ENCODE results near the gene MBNL1.
"Not testable (repeated sequence)": the region's sequence is repeated elsewhere in the genome, so short reads cannot be mapped to it uniquely, and the experiment has no call there.

Gene MBNL1

DNA sequence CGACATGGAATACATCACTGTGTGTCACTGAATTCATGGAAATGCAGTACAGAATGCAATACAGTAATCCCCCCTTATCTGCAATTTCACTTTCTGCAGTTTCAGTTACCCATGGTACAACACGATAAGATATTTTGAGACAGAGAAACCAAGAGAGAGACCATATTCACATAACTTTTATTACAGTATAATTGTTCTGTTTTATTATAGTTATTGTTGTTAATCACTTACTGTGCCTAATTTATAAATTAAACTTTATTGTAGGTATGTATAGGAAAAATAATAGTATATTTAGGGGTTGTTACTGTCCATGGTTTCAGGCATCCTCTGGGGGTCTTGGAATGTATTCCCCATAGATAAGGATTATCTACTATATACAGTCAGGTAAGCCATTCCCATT lies 61.8 kb downstream of the MBNL1 start:
- no peak overlapping the region for H3K4me3 ChIP-seq
- H3K27ac ChIP-seq = peak overlapping the region in 13 of 21 experiments; percentile 1 to 75 (median 36)

DNA sequence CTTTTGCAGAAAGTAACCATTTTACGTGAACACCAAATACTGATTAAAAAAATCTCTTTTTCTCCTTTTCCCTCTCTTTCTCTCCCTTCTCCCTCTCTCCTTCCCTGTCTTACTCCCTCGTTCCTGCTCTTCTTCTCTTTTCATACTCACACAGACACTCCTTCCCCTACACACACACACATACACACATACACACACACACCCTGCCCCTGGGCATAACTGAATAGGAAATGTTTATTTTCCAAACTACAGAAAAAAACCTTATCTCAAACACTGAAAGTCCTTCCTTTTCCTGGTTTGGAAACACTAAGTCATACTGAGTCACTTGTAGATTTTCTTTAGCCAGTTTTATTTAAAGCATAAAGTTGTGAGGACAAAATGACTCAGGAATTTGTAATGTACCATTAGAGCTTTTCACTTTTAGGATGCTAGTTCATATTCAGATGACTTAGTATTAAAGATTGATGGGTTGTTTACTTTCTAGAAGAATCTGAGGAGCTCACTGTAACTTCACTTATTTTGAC lies 62.4 kb downstream of the MBNL1 start:
- H3K27ac ChIP-seq = peak overlapping the region in 13 of 21 experiments; percentile 1 to 75 (median 38)
- H3K4me3 ChIP-seq = no peak overlapping the region

DNA sequence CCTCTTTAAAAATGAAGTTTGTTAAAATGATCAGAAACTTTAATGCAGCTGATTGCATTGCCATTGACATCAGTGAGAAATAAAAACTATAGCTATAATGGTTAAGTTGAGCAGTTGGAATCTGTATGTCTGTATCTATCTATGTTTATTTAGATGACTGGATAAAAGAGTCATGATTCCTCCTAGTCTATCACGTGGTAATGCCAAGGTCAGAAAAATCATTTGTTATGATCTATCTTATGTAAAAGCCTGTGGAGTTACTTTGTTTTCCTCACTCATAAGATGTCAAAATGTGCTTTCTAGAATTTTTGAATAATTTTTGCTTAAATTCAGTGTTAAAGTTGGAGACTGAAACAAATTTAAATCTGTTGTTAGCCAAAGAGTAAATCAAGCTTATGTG lies 63.3 kb downstream of the MBNL1 start:
- Histone ChIP-seq H3K4me3 (no peak overlapping the region), H3K27ac (peak overlapping the region in 7 of 21 experiments; percentile 22 to 76 (median 53))

DNA sequence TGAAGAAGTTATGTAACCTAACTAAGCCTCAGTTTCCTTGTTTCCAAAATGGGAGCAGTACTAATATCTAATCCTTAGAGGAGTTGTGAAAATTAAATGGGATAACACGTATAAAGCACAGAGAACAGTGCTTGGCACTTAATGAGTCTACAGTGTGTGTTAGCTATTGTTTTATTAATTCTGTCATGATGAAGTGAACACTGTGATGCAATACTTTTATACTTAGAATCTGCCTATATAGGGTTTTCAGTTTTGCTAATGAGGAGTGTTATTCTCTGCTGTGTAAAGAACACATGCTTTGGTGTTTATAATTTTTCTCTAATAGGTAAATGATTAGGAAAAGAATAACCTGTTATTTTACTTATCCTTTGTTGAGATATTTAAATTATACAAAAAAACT lies 65.2 kb downstream of the MBNL1 start:
- no peak overlapping the region for H3K4me3 ChIP-seq
- no peak overlapping the region for H3K27ac ChIP-seq

DNA sequence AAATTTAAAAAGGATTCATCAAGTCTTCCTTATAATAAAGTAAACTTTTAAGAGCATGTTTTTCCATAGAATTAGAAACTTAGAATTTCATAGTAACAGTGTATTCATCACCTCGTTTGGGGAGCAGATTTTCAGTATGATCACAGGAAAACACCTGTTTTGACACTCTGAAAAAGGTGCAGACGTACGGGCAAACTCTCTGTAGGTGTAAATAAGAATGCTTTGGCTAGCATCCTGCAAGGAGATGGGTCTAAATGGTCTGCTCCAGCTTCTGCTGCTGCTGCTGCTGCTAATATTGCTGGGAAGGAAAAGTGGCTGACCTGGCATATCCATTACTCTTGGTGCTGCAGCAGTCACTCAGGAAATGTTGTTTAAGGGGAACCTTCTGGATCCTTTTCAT lies 66.0 kb downstream of the MBNL1 start:
- peak overlapping the region in 1 of 21 experiments; percentile 2 for H3K27ac ChIP-seq
- no peak overlapping the region for H3K4me3 ChIP-seq

DNA sequence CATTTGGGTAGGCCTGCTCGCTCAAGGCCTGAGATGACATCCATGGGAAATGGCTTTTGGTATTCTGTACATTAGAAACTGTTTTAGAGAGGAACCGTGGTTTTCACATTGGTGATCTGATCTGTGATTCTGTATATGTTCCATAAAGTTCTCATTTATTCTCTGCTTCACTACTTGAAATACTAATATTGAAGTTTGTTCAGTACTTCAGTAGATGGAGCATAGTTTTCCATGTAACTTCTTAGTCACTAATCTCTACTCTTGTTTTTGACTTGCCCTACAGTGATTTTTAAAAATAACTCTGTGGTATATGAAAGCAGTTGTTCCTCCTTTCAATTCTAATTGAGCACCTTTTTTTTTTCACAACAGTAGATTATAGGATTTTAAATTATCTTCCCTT lies 66.5 kb downstream of the MBNL1 start:
- Histone ChIP-seq H3K27ac (peak overlapping the region in 1 of 21 experiments; percentile 2), H3K4me3 (no peak overlapping the region)

DNA sequence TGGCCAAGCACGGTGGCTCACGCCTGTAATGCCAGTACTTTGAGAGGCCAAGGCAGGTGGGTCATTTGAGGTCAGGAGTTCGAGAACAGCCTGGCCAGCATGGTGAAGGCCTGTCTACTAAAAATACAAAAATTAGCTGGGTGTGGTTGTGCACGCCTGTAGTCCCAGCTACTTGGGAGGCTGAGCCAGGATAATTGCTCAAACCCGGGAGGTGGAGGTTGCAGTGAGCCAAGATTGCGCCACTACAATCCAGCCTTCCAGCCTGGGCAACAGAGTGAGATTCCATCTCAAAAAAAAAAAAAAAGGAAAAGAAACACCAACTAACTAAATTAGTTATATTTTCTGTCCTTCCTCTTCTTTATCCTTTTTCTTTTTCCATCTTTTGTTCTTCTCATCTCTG lies 68.6 kb downstream of the MBNL1 start:
- not testable (repeated sequence) for H3K27ac ChIP-seq

DNA sequence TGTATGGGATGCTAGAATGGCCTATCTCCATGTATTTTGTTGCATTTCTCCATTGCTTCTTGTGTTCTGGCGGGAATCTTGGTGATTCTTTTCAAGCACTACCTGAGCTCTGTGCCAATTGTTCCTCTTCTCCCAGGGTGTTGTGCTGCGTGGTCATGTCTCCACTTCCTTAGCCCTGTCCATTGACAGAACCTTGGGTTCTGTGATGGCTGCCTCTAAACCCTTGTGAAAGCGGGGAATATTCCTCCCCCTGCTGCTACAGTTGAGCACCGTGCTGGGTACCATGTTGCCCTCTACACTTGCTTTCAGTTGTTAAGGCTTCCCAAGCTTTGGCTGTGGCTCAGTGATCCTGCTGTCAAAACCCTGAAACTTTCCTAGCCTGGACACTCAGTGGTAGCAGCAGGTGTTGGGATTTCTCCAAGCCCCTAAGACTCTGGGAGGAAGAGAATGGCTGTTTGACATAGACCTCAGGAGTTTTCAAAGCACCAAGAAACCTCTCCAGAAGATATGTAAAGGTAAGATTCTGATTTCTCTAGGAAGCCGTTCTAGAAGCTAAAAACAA lies 69.5 kb downstream of the MBNL1 start:
- Histone ChIP-seq H3K4me3 (no peak overlapping the region), H3K27ac (no peak overlapping the region)

More for the DNA sequence above, 68.6 kb downstream of the MBNL1 start:
- H3K4me3 ChIP-seq = not testable (repeated sequence)

DNA sequence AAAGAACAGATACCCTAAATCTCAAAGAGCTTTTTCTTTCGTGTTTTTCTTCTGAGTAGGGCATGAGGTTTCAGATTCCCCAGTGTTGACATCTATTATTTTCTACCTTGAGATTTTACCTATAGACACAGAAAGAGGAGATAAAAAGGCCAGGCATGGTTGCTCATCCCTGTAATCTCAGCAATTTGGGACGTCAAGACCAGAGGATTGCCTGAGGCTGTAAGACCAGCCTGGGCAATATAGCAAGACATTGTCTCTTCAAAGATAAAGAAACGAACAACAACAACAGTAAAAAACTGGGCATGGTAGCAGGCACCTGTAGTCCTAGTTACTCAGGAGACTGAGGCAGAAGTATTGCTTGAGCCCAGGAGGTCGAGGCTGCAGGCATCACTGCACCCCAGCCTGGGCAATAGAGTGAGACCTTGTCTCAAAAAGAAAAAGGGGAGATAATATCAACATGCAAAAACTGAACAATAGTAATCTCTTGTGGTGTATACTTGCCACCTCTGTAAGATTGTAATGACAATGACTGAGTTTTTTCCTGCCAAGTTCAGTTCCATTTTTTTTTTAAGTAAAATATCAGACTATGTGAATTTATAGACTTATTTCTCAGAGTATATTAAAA lies 71.3 kb downstream of the MBNL1 start:
- no peak overlapping the region for H3K27ac ChIP-seq
- no peak overlapping the region for H3K4me3 ChIP-seq

DNA sequence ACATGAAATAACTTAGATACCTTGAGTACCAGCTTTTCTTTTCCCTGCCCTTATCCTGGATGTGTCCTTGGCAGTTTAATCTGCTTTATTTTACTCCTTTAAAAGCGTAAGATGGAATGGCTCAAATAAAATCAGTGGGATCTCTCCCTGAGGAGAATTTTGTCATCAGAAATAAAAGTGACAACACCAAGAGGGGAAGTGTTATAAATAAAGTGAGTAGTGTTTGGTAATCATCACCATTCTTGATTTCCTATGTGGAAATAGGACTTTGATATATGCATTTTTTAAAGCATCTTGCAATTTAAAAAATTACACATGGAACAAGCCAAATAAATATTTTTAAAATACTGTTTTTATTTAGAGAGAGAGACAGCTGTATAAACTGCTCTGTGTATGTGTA lies 76.5 kb downstream of the MBNL1 start:
- Histone ChIP-seq H3K4me3 (no peak overlapping the region), H3K27ac (peak overlapping the region in 2 of 21 experiments; percentile 8 to 19)

DNA sequence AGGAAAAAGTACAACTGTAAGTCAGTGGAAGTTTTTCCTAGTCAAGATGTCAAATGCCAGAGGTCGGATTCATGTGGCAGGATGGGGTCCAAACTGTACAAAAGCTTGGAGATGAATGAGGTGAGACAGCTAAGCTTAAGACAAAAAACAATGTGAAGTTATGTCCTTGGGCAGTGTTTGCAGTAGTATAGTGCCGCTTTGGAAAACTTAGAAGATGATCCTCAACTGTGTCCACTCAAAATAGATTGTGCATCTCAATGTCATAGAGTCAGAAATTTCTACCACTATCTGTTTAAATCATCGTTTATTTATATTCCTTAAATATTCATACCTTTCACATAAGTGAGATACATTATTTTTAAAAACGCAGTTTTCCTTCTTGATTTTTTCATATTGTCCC lies 77.3 kb downstream of the MBNL1 start:
- H3K4me3 ChIP-seq = no peak overlapping the region
- H3K27ac ChIP-seq = peak overlapping the region in 1 of 21 experiments; percentile 46

DNA sequence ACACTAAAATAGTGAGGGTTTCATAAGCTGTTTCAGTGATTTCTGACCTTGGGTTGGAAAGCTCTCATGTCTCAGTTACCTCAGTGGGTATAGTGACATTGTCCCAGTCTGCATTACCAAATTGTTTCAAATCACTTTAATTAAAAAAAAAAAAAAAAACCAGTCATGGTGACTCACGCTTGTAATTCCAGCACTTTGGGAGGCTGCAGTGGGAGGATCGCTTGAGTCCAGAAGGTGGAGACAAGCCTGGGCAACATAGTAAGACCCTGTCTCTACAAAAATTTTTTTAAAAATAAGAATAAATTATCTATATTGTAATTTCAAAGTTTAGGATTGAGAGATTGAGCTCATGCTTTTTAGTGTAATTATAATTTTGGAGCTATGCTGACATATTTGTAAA lies 78.0 kb downstream of the MBNL1 start:
- H3K4me3 ChIP-seq = no peak overlapping the region
- H3K27ac ChIP-seq = no peak overlapping the region

DNA sequence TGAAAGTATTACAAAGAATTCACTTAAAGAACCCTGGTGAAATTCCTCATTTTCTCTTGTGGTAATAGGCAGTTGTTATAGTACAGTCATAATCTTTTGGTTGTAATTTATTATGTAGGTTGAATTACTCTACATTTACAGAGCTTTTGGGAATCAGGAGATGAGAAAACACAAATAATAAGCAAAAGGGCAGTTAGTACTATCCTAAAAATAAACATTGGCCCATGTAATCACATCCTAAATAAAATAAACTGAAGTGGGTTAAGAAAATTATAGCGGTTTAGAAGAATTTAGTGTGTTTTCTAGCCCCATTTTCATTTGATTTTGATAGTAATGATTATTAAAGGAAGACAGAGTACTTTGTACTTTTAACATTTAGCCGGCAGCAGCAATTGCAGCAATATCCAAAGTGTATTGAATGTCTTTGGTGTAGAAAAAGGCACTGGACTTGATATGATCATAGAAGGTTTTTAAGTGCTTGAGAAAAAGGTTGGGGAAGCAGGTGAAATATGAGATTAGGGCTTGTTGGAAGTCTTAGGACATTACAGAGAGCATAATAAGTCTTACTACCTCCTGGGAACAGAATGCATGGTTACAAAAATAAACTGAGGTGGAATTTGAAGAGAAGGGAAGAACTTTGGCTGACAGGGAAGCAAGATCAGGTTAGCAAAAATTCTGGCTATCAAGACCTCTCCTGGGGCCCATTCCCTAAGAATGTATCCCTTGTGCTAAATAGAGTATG lies 79.9 kb downstream of the MBNL1 start:
- H3K4me3 ChIP-seq = no peak overlapping the region
- peak overlapping the region in 4 of 21 experiments; percentile 3 to 16 (median 12) for H3K27ac ChIP-seq

DNA sequence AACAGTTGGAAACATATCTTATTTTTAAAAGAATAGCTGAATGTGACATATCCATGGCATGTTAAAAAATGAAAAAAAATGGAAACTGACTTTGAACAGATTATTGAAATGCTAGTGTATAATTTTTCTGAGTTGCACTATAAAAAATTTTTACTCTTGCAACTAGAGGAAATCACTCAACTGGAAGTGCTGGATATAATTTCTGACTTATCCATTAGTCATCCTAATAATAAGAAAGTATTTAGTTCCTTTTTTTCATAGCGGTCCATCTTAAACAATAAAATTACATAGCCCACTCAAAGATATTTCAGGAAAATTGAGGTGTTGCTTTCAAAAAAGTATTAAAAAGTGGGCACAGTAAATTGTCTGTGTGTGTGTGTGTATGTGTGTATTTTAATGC lies 80.7 kb downstream of the MBNL1 start:
- no peak overlapping the region for H3K4me3 ChIP-seq
- H3K27ac ChIP-seq = no peak overlapping the region

DNA sequence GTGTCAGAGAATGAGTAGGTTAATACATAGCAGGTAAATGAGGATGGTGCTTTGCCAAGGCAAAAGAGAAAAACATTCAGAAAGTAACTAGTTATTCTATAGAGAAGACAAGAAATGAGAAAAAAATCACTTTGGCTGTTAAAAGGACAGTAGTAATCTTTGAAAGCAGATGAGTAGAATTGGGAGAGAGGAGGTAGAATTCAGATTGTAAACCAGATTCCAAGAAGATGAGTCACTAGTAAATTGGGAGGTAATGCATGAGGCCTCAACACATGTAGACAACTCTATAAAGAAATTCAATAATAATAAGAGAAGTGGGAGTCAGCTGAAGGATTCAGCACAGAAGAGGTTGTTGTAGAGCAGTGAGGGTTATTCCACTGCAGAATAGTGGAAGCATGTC lies 81.4 kb downstream of the MBNL1 start:
- peak overlapping the region in 1 of 21 experiments; percentile 53 for H3K27ac ChIP-seq

DNA sequence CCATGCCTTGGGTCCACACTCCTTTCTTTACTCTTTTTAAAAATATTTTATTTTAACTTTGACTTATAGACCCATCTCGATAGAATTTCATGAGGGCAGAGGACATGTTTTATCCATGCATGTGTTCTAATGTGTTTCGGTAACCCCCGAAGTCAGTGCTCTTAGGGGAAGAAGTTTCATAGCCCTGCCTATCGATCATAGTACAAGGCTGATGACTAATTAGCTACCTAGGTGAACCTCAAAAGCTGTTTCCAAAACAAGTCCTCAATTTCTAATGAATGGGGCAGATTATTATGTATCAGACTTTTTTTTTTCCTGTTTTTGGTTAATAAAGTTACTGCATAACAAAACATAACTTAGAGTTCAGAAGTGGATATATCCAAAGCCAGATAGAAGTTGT lies 82.0 kb downstream of the MBNL1 start:
- Histone ChIP-seq H3K4me3 (no peak overlapping the region), H3K27ac (peak overlapping the region in 1 of 21 experiments; percentile 4)

More for the DNA sequence above, 81.4 kb downstream of the MBNL1 start:
- no peak overlapping the region for H3K4me3 ChIP-seq

DNA sequence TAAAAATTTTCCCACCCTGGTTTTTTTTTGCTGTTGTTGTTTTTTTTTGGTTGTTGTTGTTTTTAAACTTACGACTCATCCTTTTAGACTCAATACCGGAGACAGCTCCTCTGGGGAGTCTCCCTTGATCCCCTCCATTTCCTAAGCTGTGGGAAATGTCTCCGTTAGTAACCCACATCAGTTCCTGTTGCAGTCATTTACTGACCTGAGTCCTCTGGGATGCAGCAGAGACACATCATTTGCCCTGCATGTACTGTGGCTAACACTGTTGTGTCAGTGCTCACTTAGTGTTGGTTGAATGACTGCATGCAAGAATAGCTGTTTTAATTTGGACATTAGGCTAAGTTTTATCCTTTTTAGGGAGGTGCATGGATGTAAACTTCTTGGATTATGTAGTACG lies 83.8 kb downstream of the MBNL1 start:
- H3K27ac ChIP-seq = peak overlapping the region in 1 of 21 experiments; percentile 19

DNA sequence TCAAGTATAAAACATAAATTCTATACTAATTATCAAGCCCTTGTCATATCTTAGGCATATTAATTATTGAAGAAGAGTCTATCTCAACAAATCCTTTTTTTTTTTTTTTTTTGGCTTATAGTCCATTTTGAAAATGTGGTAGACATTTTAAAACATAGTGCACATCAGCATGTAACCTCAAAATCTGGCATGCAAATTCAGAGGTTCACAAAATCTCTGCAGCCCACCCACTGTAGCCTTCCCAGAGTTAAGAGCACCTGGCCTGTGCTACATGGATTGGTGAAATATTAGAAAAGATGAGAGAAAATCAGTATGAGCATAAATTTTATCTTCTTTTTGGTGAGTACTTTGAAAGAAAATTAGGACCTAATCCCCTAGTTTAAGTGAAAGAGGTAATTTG lies 84.8 kb downstream of the MBNL1 start:
- H3K27ac ChIP-seq = no peak overlapping the region

More for the DNA sequence above, 83.8 kb downstream of the MBNL1 start:
- no peak overlapping the region for H3K4me3 ChIP-seq

DNA sequence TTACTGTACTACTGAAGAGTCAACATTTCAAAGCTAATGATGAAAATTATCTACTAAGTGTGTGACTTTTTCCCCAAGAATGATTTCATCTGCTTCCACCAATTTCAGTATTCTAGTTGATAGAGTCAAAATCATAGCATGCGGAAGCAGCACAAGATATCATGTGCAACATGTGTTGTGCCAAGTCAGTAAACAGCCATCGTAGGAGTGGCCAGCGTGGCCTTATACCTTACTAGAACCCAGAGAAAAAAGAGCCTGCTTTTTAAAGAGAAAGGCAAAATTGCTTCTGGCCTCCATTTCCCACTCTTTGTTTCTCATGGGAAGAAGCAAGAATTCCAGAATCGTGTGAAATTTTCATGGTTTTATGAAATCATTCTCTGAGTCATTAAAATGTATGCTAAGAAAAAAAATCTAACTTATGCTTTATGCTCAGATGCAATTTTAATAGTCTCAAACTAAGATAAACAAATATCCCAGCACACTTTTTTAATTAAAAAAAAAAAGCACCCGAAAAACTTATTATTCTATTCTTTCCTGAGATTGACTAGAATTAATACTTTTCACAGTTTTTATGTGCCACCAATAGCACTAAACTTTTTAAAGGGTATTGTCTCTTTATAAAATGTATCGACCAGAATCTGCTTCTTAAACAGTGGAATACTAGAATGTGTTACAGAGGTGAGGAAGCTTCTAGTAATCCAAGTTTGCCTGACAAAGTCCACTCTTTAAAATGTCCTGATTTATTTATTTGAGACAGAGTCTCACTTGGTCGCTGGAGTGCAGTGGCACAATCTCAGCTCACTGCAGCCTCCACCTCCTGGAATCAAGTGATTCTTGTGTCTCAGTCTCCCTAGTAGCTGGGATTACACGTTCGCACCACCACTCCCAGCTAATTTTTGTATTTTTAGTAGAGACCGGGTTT lies 87.3 kb downstream of the MBNL1 start:
- peak overlapping the region in 3 of 21 experiments; percentile 2 to 29 (median 20) for H3K27ac ChIP-seq
- no peak overlapping the region for H3K4me3 ChIP-seq

More for the DNA sequence above, 84.8 kb downstream of the MBNL1 start:
- H3K4me3 ChIP-seq = no peak overlapping the region

DNA sequence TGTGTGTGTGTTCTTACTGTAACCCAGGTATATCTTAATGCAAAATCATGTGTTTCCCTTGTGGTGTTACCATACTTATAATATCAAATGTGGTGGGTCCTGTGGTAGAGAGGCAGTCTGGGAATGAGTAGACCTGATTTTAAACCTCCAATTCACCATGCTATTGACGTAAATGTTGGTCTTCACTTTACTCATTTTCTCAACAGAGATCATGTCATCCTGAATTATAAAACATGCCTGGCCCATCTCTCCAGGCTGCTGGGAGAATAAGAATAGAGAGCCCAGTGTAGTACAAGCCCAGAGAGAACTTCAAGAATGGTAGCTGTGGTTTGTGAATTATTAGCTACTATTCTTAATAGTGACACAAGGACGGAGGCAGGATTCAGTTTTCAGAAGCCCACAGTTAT lies 88.1 kb downstream of the MBNL1 start:
- H3K27ac ChIP-seq = peak overlapping the region in 1 of 21 experiments; percentile 31
- H3K4me3 ChIP-seq = no peak overlapping the region
